ENCODE measurements around the gene PRKRA. TPM values are rescaled to one million over a fixed set of nuclear protein-coding genes. Genes with fewer than 3 reads are reported as not detected.

The PRKRA gene
- total and polyA plus RNA-seq, 2 donors (not counting 1 experiment from before 2014, with no cell fraction given) = 27.0 to 71.9 TPM

DNA sequence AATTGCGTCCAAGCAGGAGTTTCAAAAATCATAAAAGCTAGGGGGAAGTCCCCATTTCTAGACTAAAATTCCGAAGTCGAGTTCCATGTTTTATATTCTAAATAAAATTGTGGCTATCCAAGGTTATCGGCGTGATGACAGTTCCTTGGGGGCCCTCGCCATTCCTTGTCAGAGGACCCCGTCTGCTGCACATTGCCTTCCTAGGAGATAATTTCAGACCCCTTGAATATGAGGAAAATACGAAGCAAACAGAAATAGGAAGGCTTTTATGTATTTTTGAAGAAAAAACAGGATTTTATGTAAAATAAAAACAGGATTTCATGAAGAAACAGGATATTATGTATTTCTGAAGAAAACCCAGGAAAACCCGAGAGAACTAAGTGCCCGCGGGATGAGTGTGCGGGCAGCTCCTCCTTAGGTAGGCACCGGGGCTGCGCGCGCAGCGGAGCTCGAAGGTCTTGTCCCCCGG is 28.8 kb upstream of the PRKRA start:
- Histone ChIP-seq H3K4me1 (ENCODE audit: control insufficient read depth in 2 of 2, insufficient read depth in 2 of 2, low read length in 2 of 2) (peaks cover 32 to 34% of the 10 kb centered on the region in 2 donors), H2AFZ (ENCODE audit: insufficient read depth, low read depth, low read length, poor library complexity, severe bottlenecking) (peak overlapping the region; percentile 85), H3K27ac (ENCODE audit: low read length in 2 of 2) (peak overlapping the region; percentile 66 to 90), H3K79me2 (ENCODE audit: control insufficient read depth, insufficient read depth, low read length) (peaks cover 42% of the 10 kb centered on the region), H3K4me2 (replicated peaks; ENCODE audit: low read depth, low read length, poor library complexity, severe bottlenecking) (peak overlapping the region; percentile 94), H3K9me3 (ENCODE audit: control extremely low read depth in 1 of 3, control insufficient read depth in 2 of 3, insufficient read depth in 1 of 3, low read length in 2 of 3) (no peaks in the 10 kb centered on the region), H3K36me3 (replicated peaks in 1 of 2; ENCODE audit: control extremely low read depth in 1 of 2, control insufficient read depth in 1 of 2, extremely low read depth in 1 of 2, insufficient read depth in 2 of 2, low read length in 1 of 2) (no peaks in the 10 kb centered on the region), H3K4me3 (ENCODE audit: control extremely low read depth in 1 of 5, extremely low read depth in 1 of 5, insufficient read depth in 1 of 5, low read depth in 2 of 5, low read length in 4 of 5) (peak overlapping the region in 4 of 5 experiments; percentile 52 to 75 (median 64)), H3K9ac (ENCODE audit: low read length) (peak overlapping the region; percentile 74), H4K20me1 (ENCODE audit: control insufficient read depth, insufficient read depth, low read length, poor library complexity, severe bottlenecking) (peaks cover 29% of the 10 kb centered on the region), H3K27me3 (replicated peaks in 1 of 4; ENCODE audit: control extremely low read depth in 1 of 4, control insufficient read depth in 3 of 4, insufficient read depth in 4 of 4, low read length in 3 of 4) (no peaks in the 10 kb centered on the region)
- Mint-ChIP-seq H3K27me3 (no peaks in the 10 kb centered on the region), H3K9me3 (ENCODE audit: insufficient read depth) (no peaks in the 10 kb centered on the region), H3K4me1 (peaks cover 51% of the 10 kb centered on the region), H3K4me3 (peak overlapping the region; percentile 98), H3K27ac (peak overlapping the region; percentile 97)
- DNase-seq (no peak), ATAC-seq (ENCODE audit: low read depth) (no peak)
- ChIA-PET POLR2A (interaction anchor here (0.6 to 1.7 kb wide), 2 partner anchors 29 to 115 kb away, joined by 3 to 5 read pairs; partner anchors contain the start of genes PJVK and PRKRA), CTCF (interaction anchor here (0.7 to 1.1 kb wide), 3 partner anchors 45 to 216 kb away, joined by 3 to 4 read pairs (median 3); no protein-coding TSS in a partner anchor)
- WGBS (ENCODE audit: insufficient coverage) = 14% methylated on average over 13 of the region's 19 CpGs
- intact Hi-C loops (cut with micrococcal nuclease) = loop anchor here (1.0 to 2.0 kb wide), 2 partner anchors 44 to 51 kb away; no protein-coding TSS in a partner anchor
- no peak for TF ChIP-seq EZH2 (IDR thresholded peaks at IDR 0.05; ENCODE audit: borderline replicate concordance, insufficient read depth, low read depth, low read length, poor library complexity, severe bottlenecking)
- TF ChIP-seq, protein P1, sequence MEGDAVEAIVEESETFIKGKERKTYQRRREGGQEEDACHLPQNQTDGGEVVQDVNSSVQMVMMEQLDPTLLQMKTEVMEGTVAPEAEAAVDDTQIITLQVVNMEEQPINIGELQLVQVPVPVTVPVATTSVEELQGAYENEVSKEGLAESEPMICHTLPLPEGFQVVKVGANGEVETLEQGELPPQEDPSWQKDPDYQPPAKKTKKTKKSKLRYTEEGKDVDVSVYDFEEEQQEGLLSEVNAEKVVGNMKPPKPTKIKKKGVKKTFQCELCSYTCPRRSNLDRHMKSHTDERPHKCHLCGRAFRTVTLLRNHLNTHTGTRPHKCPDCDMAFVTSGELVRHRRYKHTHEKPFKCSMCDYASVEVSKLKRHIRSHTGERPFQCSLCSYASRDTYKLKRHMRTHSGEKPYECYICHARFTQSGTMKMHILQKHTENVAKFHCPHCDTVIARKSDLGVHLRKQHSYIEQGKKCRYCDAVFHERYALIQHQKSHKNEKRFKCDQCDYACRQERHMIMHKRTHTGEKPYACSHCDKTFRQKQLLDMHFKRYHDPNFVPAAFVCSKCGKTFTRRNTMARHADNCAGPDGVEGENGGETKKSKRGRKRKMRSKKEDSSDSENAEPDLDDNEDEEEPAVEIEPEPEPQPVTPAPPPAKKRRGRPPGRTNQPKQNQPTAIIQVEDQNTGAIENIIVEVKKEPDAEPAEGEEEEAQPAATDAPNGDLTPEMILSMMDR (IDR thresholded peaks at IDR 0.05) = no peak

DNA sequence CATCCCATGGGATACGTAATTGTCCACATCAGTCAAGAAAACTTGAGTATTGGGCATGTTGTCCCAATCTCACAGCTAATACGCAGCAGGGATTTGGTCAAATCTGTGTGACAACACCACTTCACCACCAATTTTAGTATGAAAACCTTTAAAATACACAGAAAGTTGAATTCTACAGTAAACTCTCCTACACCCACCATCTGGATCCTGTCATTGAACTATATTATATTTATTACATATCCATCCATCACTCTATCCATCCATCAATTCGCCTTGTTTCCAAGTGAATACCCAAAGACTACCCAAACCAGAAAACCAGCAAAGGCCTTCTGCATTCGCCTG is 28.3 kb upstream of the PRKRA start:
- H3K27me3 Mint-ChIP-seq = no peaks in the 10 kb centered on the region

More for the DNA sequence above, 28.3 kb upstream of the PRKRA start:
- Mint-ChIP-seq H3K9me3 (ENCODE audit: insufficient read depth) (no peaks in the 10 kb centered on the region), H3K4me3 (peak overlapping the region; percentile 98), H3K27ac (peak overlapping the region; percentile 97), H3K4me1 (peaks cover 46% of the 10 kb centered on the region)
- H3K4me1 ChIP-seq (ENCODE audit: control insufficient read depth in 2 of 2, insufficient read depth in 2 of 2, low read length in 2 of 2) = peaks cover 32 to 34% of the 10 kb centered on the region in 2 donors
- no peak for DNase-seq
- ChIA-PET CTCF (interaction anchor here (0.7 to 1.1 kb wide), 3 partner anchors 45 to 217 kb away, joined by 3 to 4 read pairs (median 3); no protein-coding TSS in a partner anchor), POLR2A (interaction anchor here (1.7 kb wide), 1 partner anchor 28 kb away, joined by 5 read pairs; the partner anchor contains the start of genes PJVK and PRKRA)
- H3K36me3 ChIP-seq (replicated peaks in 1 of 2; ENCODE audit: control extremely low read depth in 1 of 2, control insufficient read depth in 1 of 2, extremely low read depth in 1 of 2, insufficient read depth in 2 of 2, low read length in 1 of 2) = no peaks in the 10 kb centered on the region
- ATAC-seq (ENCODE audit: low read depth) = no peak
- peak overlapping the region; percentile 94 for H3K4me2 ChIP-seq (replicated peaks; ENCODE audit: low read depth, low read length, poor library complexity, severe bottlenecking)
- intact Hi-C loops (cut with micrococcal nuclease) = loop anchor here (1.0 to 2.0 kb wide), 2 partner anchors 44 to 52 kb away; no protein-coding TSS in a partner anchor
- WGBS (ENCODE audit: insufficient coverage) = 17% methylated on average over 2 of the region's 4 CpGs
- TF ChIP-seq, protein P1 (IDR thresholded peaks at IDR 0.05) = peak; percentile 37
- no peak for TF ChIP-seq EZH2 (IDR thresholded peaks at IDR 0.05; ENCODE audit: borderline replicate concordance, insufficient read depth, low read depth, low read length, poor library complexity, severe bottlenecking)
- peak overlapping the region; percentile 76 to 100 (median 98) for H3K4me3 ChIP-seq (ENCODE audit: control extremely low read depth in 1 of 5, extremely low read depth in 1 of 5, insufficient read depth in 1 of 5, low read depth in 2 of 5, low read length in 4 of 5)
- H4K20me1 ChIP-seq (ENCODE audit: control insufficient read depth, insufficient read depth, low read length, poor library complexity, severe bottlenecking) = peaks cover 23% of the 10 kb centered on the region
- peak overlapping the region; percentile 92 for H3K9ac ChIP-seq (ENCODE audit: low read length)
- H3K27me3 ChIP-seq (replicated peaks in 1 of 4; ENCODE audit: control extremely low read depth in 1 of 4, control insufficient read depth in 3 of 4, insufficient read depth in 4 of 4, low read length in 3 of 4) = no peaks in the 10 kb centered on the region
- peak overlapping the region; percentile 86 to 90 for H3K27ac ChIP-seq (ENCODE audit: low read length in 2 of 2)
- peak overlapping the region; percentile 93 for H2AFZ ChIP-seq (ENCODE audit: insufficient read depth, low read depth, low read length, poor library complexity, severe bottlenecking)
- peaks cover 37% of the 10 kb centered on the region for H3K79me2 ChIP-seq (ENCODE audit: control insufficient read depth, insufficient read depth, low read length)
- no peaks in the 10 kb centered on the region for H3K9me3 ChIP-seq (ENCODE audit: control extremely low read depth in 1 of 3, control insufficient read depth in 2 of 3, insufficient read depth in 1 of 3, low read length in 2 of 3)

Data from B cell (primary cell).